GM19193 (cell line): ENCODE data around the gene ZFP42.

ENCODE experiments used
- POLR2A ChIP-seq: IDR thresholded peaks from 4 replicates; pipeline ENCODE4 v1.6.1; 2011; ENCODE audit not compliant: insufficient read depth, insufficient read length; ENCODE audit errors: extremely low read depth

ZFP42 gene

GRCh38 chr4:187995322-187996207 is at the start of gene ZFP42:
Gene ZFP42, plus strand, starts transcription at chr4:187995771. Its CDS starts 7,037 bp downstream, at chr4:188002808.
- TF ChIP-seq POLR2A = no peak

- TF ChIP-seq POLR2A = no peak
Measured at GRCh38 chr4:187961171-187961570, 34.4 kb upstream of the ZFP42 start.

- TF ChIP-seq POLR2A = no peak
Measured at GRCh38 chr4:187961961-187962360, 33.6 kb upstream of the ZFP42 start.

GRCh38 chr4:187962926-187963325 is 32.6 kb upstream of the ZFP42 start:
- no peak for TF ChIP-seq POLR2A

- TF ChIP-seq POLR2A = no peak
Measured at GRCh38 chr4:187965726-187966125, 29.8 kb upstream of the ZFP42 start.

GRCh38 chr4:187972135-187972534 is 23.4 kb upstream of the ZFP42 start:
- TF ChIP-seq POLR2A = no peak

- no peak for TF ChIP-seq POLR2A
Measured at GRCh38 chr4:187983746-187984145, 11.8 kb upstream of the ZFP42 start.

GRCh38 chr4:187992971-187993370 is 2.6 kb upstream of the ZFP42 start:
- no peak for TF ChIP-seq POLR2A

GRCh38 chr4:187993827-187994226 is 1.7 kb upstream of the ZFP42 start:
- no peak for TF ChIP-seq POLR2A

- TF ChIP-seq POLR2A = no peak
Measured at GRCh38 chr4:187996502-187997177, 1.1 kb downstream of the ZFP42 start.

- TF ChIP-seq POLR2A = no peak
Measured at GRCh38 chr4:187999406-187999932, 3.9 kb downstream of the ZFP42 start.

- TF ChIP-seq POLR2A = no peak
Measured at GRCh38 chr4:188002323-188002722, 6.8 kb downstream of the ZFP42 start.

- TF ChIP-seq POLR2A = no peak
Measured at GRCh38 chr4:188002751-188003150, 7.2 kb downstream of the ZFP42 start.

- TF ChIP-seq POLR2A = no peak
Measured at GRCh38 chr4:188005561-188005960, 10.0 kb downstream of the ZFP42 start.

GRCh38 chr4:188006285-188006848 is 10.8 kb downstream of the ZFP42 start:
- TF ChIP-seq POLR2A = no peak
